Mesendoderm (in vitro differentiated cells): ENCODE data around the gene ACTMAP.

Experiments used
- DNase-seq: peaks from one replicate; pipeline ENCODE4 v3.0.0; 2013
- H2AK5ac ChIP-seq: 2 replicates; pipeline ENCODE4 v1.6.1; 2013; ENCODE audit warnings: low read length, inconsistent platforms
- H2BK120ac ChIP-seq: 2 replicates; pipeline ENCODE4 v1.6.1; 2013; ENCODE audit warnings: low read depth, mild to moderate bottlenecking, low read length, moderate library complexity, mixed read lengths
- H2BK15ac ChIP-seq: replicated peaks from 2 replicates; pipeline ENCODE4 v1.6.1; 2013; ENCODE audit warnings: low read depth, mild to moderate bottlenecking, moderate library complexity
- H2BK5ac ChIP-seq: 2 replicates; pipeline ENCODE4 v1.6.1; 2013; ENCODE audit warnings: low read length, inconsistent platforms
- H3K18ac ChIP-seq: 2 replicates; pipeline ENCODE4 v1.6.1; 2013; ENCODE audit warnings: mild to moderate bottlenecking, low read length, mixed read lengths
- H3K23ac ChIP-seq: one replicate; pipeline ENCODE4 v1.6.1; 2013; ENCODE audit warnings: low read length
- H3K27ac ChIP-seq: 2 replicates; pipeline ENCODE4 v1.5.1; 2013; ENCODE audit warnings: low read depth, mild to moderate bottlenecking, inconsistent platforms, low read length, moderate library complexity
- H3K27me3 ChIP-seq: 2 replicates; pipeline ENCODE4 v1.6.1; 2013; ENCODE audit warnings: low read length, control low read depth, mild to moderate bottlenecking, inconsistent platforms; ENCODE audit not compliant: insufficient read depth, poor library complexity
- H3K36me3 ChIP-seq: 2 replicates; pipeline ENCODE4 v1.6.1; 2013; ENCODE audit warnings: low read length, inconsistent platforms; ENCODE audit not compliant: control insufficient read depth, insufficient read depth
- H3K4ac ChIP-seq: one replicate; pipeline ENCODE4 v1.6.1; 2013; ENCODE audit warnings: low read depth, mild to moderate bottlenecking, low read length, moderate library complexity
- H3K4me1 ChIP-seq: 2 replicates; pipeline ENCODE4 v1.6.1; 2013; ENCODE audit warnings: low read depth, low read length, inconsistent platforms; ENCODE audit not compliant: control insufficient read depth
- H3K4me2 ChIP-seq: 2 replicates; pipeline ENCODE4 v1.6.1; 2013; ENCODE audit warnings: low read length
- H3K4me3 ChIP-seq: 2 replicates; pipeline ENCODE4 v1.5.1; 2013; ENCODE audit warnings: mild to moderate bottlenecking, low read length
- H3K56ac ChIP-seq: one replicate; pipeline ENCODE4 v1.6.1; 2013; ENCODE audit warnings: low read length
- H3K79me1 ChIP-seq: 2 replicates; pipeline ENCODE4 v1.6.1; 2013; ENCODE audit warnings: low read length, inconsistent platforms
- H3K79me2 ChIP-seq: 2 replicates; pipeline ENCODE4 v1.6.1; 2013; ENCODE audit warnings: mild to moderate bottlenecking, low read length; ENCODE audit not compliant: control insufficient read depth, insufficient read depth
- H3K9ac ChIP-seq: 2 replicates; pipeline ENCODE4 v1.6.1; 2013; ENCODE audit warnings: low read length, inconsistent platforms
- H4K5ac ChIP-seq: one replicate; pipeline ENCODE4 v1.6.1; 2013; ENCODE audit warnings: low read length
- H4K8ac ChIP-seq: one replicate; pipeline ENCODE4 v1.6.1; 2013; ENCODE audit warnings: low read depth, mild to moderate bottlenecking, control low read depth, low read length, moderate library complexity
- WGBS: extraction: QIAGEN DNeasy Blood & Tissue Kit; methylation state at CpG from one replicate; pipeline ENCODE4 v1.1.7; 2013; ENCODE audit warnings: low lambda C conversion rate, missing lambda C conversion rate; ENCODE audit not compliant: insufficient coverage; ENCODE audit errors: extremely low coverage; 5-methylcytosine and 5-hydroxymethylcytosine counted together

Gene ACTMAP

GRCh38 chr19:40716031-40716481 lies 34.2 kb downstream of the ACTMAP start:
- Histone ChIP-seq H2BK15ac (no peak overlapping the region), H3K27ac (peak overlapping the region; percentile 71)

GRCh38 chr19:40714441-40715299 lies 35.6 kb downstream of the ACTMAP start:
- Histone ChIP-seq H3K4me1 (peaks cover 6% of the 10 kb centered on the region), H3K79me2 (peaks cover 13% of the 10 kb centered on the region), H3K18ac (no peak overlapping the region), H3K4me3 (peak overlapping the region; percentile 38), H2BK15ac (no peak overlapping the region), H3K9ac (peak overlapping the region; percentile 87), H3K79me1 (peaks cover 5% of the 10 kb centered on the region), H3K27me3 (no peaks in the 10 kb centered on the region), H2AK5ac (no peak overlapping the region), H2BK5ac (no peak overlapping the region), H4K5ac (no peak overlapping the region), H3K36me3 (peaks cover 2% of the 10 kb centered on the region), H3K4me2 (peak overlapping the region; percentile 79), H3K4ac (no peak overlapping the region), H2BK120ac (no peak overlapping the region), H3K23ac (no peak overlapping the region), H3K56ac (peak overlapping the region; percentile 94), H4K8ac (peak overlapping the region; percentile 90), H3K27ac (peak overlapping the region; percentile 29)
- WGBS, result no CpG with 5 or more reads among the region's 31 CpGs
- DNase-seq, result peak; percentile 93

More at GRCh38 chr19:40716031-40716481, 34.2 kb downstream of the ACTMAP start:
- H2BK5ac ChIP-seq, result no peak overlapping the region
- peak overlapping the region; percentile 20 for H3K18ac ChIP-seq
- no peak for DNase-seq
- H4K8ac ChIP-seq, result no peak overlapping the region
- H3K56ac ChIP-seq, result peak overlapping the region; percentile 94
- peak overlapping the region; percentile 87 for H3K9ac ChIP-seq
- peak overlapping the region; percentile 29 for H3K23ac ChIP-seq
- peak overlapping the region; percentile 4 for H2AK5ac ChIP-seq
- peaks cover 10% of the 10 kb centered on the region for H3K79me1 ChIP-seq
- H3K36me3 ChIP-seq, result no peaks in the 10 kb centered on the region
- peak overlapping the region; percentile 89 for H3K4me3 ChIP-seq
- no peak overlapping the region for H3K4ac ChIP-seq
- WGBS, result no CpG with 5 or more reads among the region's 8 CpGs
- no peak overlapping the region for H2BK120ac ChIP-seq
- peaks cover 6% of the 10 kb centered on the region for H3K4me1 ChIP-seq
- H3K79me2 ChIP-seq, result peaks cover 17% of the 10 kb centered on the region
- H4K5ac ChIP-seq, result no peak overlapping the region
- no peaks in the 10 kb centered on the region for H3K27me3 ChIP-seq
- peak overlapping the region; percentile 79 for H3K4me2 ChIP-seq

- Histone ChIP-seq H2AK5ac (no peak overlapping the region), H3K4ac (no peak overlapping the region), H2BK120ac (no peak overlapping the region), H3K36me3 (peaks cover 2% of the 10 kb centered on the region), H3K9ac (no peak overlapping the region), H4K5ac (no peak overlapping the region), H3K4me1 (peaks cover 6% of the 10 kb centered on the region), H3K56ac (peak overlapping the region; percentile 25), H3K18ac (no peak overlapping the region), H3K79me1 (peaks cover 5% of the 10 kb centered on the region), H3K27me3 (no peaks in the 10 kb centered on the region), H4K8ac (no peak overlapping the region), H3K79me2 (peaks cover 9% of the 10 kb centered on the region), H2BK5ac (no peak overlapping the region), H3K23ac (no peak overlapping the region), H3K4me3 (no peak overlapping the region), H3K27ac (no peak overlapping the region), H2BK15ac (no peak overlapping the region), H3K4me2 (no peak overlapping the region)
- no peak for DNase-seq
- no CpG with 5 or more reads among the region's 11 CpGs for WGBS
Measured at GRCh38 chr19:40713939-40714338, 36.3 kb downstream of the ACTMAP start.

DNA sequence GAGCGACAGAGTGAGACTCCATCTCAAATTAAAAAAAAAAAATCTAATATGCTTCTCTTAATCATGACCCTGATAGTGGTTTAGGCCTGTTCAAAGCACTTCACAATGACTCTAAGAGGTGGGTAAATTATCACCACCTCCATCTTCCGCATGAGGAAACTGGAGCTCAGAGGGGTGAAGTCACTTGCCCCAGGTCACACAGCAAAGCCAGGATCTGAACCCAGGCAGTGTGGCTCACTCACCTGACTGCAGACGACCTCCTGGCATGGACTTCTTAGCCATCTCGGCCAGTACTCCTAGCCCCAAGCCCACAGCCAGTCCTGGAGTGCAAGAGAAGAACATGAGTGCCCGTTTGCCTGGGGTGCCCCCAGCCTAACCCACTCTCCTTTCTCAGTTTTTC lies 40.5 kb downstream of the ACTMAP start:
- Histone ChIP-seq H2BK120ac (no peak overlapping the region), H2BK15ac (no peak overlapping the region), H3K23ac (no peak overlapping the region), H3K4me1 (peaks cover 3% of the 10 kb centered on the region), H3K4me3 (no peak overlapping the region), H3K56ac (no peak overlapping the region), H4K5ac (no peak overlapping the region), H3K18ac (no peak overlapping the region), H3K27ac (no peak overlapping the region), H3K79me1 (peaks cover 3% of the 10 kb centered on the region), H3K36me3 (peaks cover 2% of the 10 kb centered on the region), H3K27me3 (no peaks in the 10 kb centered on the region), H3K4ac (no peak overlapping the region), H2BK5ac (no peak overlapping the region), H3K9ac (no peak overlapping the region), H4K8ac (no peak overlapping the region), H2AK5ac (no peak overlapping the region), H3K4me2 (no peak overlapping the region), H3K79me2 (no peaks in the 10 kb centered on the region)
- no CpG with 5 or more reads among the region's 5 CpGs for WGBS
- no peak for DNase-seq

- Histone ChIP-seq H2BK5ac (no peak overlapping the region), H3K4me1 (no peaks in the 10 kb centered on the region), H3K9ac (no peak overlapping the region), H3K4me3 (no peak overlapping the region), H3K27me3 (no peaks in the 10 kb centered on the region), H4K5ac (no peak overlapping the region), H3K56ac (no peak overlapping the region), H2BK120ac (no peak overlapping the region), H3K4ac (no peak overlapping the region), H4K8ac (no peak overlapping the region), H2BK15ac (no peak overlapping the region), H3K23ac (no peak overlapping the region), H3K18ac (no peak overlapping the region), H3K36me3 (peaks cover 2% of the 10 kb centered on the region), H3K79me2 (no peaks in the 10 kb centered on the region), H3K79me1 (no peaks in the 10 kb centered on the region), H3K4me2 (no peak overlapping the region), H3K27ac (no peak overlapping the region), H2AK5ac (no peak overlapping the region)
- WGBS, result no CpG with 5 or more reads among the region's 7 CpGs
- DNase-seq, result no peak
Measured at GRCh38 chr19:40707615-40708014, 42.7 kb downstream of the ACTMAP start.
